Body of pancreas (tissue), 4 donors: ENCODE results near the gene GOLGA6B. TPM values are rescaled to one million over a fixed set of nuclear protein-coding genes. Genes with fewer than 3 reads are reported as not detected.
"Not testable (repeated sequence)": the region's sequence is repeated elsewhere in the genome, so short reads cannot be mapped to it uniquely, and the experiment has no call there.

Experiments
- ATAC-seq: fragments of 150-250 bp; one replicate; pipeline ENCODE4 v1.9.1; 2016
- DNase-seq, 4 donors: peaks; one replicate each; pipeline ENCODE4 v3.0.0-alpha.2; 2019
- H3K27ac ChIP-seq, 4 donors: fragments of 200-600 bp; sonication (generic); 1 replicate in 3 of 4; 2 replicates in 1 of 4; pipeline versions ENCODE4 v1.5.1 to v1.6.1; 2016 to 2019; ENCODE audit warnings: mild to moderate bottlenecking in 1 of 4, mixed read lengths in 1 of 4, moderate library complexity in 1 of 4
- H3K27me3 ChIP-seq, 2 donors: fragments of 200-600 bp; sonication (generic); one replicate each; pipeline ENCODE4 v1.6.0; 2016; ENCODE audit warnings: mild to moderate bottlenecking in 1 of 2
- H3K36me3 ChIP-seq, 2 donors: fragments of 200-600 bp; sonication (generic); replicated peaks in 1 of 2; 2 replicates each; pipeline ENCODE4 v1.5.1; 2016; ENCODE audit warnings: low read depth in 2 of 2; ENCODE audit not compliant: insufficient read depth in 1 of 2
- H3K4me1 ChIP-seq: fragments of 200-600 bp; sonication (generic); one replicate; pipeline ENCODE4 v1.6.0; 2016
- H3K4me3 ChIP-seq, 2 donors: fragments of 200-600 bp; sonication (generic); 1 replicate in 1 of 2; 2 replicates in 1 of 2; pipeline ENCODE4 v1.5.1; 2016 to 2019
- H3K9me3 ChIP-seq, 3 donors: fragments of 200-600 bp; sonication (generic); 1 replicate in 2 of 3; 2 replicates in 1 of 3; pipeline ENCODE4 v1.5.1; 2016
- POLR2A ChIP-seq, 3 donors: fragments of 450-650 bp; IDR thresholded peaks; one replicate each; pipeline ENCODE4 v1.6.1; 2016; ENCODE audit warnings: antibody characterized with exemption in 3 of 3, mild to moderate bottlenecking in 2 of 3
- WGBS, 2 donors: methylation state at CpG; one replicate each; pipeline ENCODE4 v1.1.5; 2017; 5-methylcytosine and 5-hydroxymethylcytosine counted together
- intact Hi-C: fragments of 100-400 bp; cut with DNase I; formaldehyde crosslinking; loops from one replicate; pipeline ENCODE4 v1.15.1; 2023
- total RNA-seq, 2 donors: library from RNA; depleted of rRNA; stranded (reverse); fragments of >200 nt; gene quantifications; one replicate each; pipeline ENCODE4 v1.1.0, GENCODE V29; 2016
- TF ChIP-seq, protein P1 (sequence below), 7 experiments: fragments of 450-650 bp in 4 of 7; fragments of 200-600 bp in 3 of 7; sonication (generic) in 3 of 7; IDR thresholded peaks; one replicate each; pipeline ENCODE4 v1.5.1; 2016 to 2019; ENCODE audit warnings: antibody characterized with exemption in 7 of 7

GOLGA6B gene, protein sequence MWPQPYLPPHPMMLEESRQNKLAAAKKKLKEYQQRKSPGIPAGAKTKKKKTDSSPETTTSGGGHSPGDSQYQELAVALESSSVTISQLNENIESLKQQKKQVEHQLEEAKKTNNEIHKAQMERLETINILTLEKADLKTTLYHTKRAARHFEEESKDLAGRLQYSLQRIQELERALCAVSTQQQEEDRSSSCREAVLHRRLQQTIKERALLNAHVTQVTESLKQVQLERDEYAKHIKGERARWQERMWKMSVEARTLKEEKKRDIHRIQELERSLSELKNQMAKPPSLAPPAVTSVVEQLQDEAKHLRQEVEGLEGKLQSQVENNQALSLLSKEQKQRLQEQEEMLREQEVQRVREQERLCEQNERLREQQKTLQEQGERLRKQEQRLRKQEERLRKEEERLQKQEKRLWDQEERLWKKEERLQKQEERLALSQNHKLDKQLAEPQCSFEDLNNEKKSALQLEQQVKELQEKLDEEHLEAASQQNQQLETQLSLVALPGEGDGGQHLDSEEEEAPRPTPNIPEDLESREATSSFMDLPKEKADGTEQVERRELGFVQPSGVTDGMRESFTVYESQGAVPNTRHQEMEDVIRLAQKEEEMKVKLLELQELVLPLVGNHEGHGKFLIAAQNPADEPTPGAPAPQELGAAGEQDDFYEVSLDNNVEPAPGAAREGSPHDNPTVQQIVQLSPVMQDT
- total RNA-seq = not detected

DNA sequence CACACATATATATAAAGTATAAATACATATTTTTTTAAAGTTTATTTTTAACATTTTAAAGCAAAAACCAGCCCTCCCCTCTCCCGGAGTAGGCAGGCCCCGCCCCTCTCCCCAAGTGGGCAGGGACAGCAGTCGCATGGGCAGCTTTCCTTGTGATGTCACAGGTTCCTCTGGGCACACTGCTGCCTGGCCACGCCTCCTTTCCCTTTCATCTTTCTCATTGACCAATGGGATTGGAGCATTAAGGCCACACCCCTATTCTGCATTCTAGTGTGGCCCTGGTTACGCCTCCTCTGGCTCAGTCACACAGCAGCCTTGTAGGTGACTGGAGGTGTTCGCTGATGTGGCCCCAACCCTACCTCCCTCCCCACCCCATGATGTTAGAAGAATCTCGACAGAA is at the start of gene GOLGA6B:
Gene GOLGA6B, plus strand, starts transcription at position 301 of the 400 bp plus-strand sequence. Its CDS starts 41 bp downstream, at position 342.
- H3K27ac ChIP-seq, H3K4me1 ChIP-seq, H3K4me3 ChIP-seq, intact Hi-C loops, H3K27me3 ChIP-seq, H3K36me3 ChIP-seq, ATAC-seq, DNase-seq, H3K9me3 ChIP-seq: not testable (repeated sequence)
- no CpG with 5 or more reads among the region's 7 CpGs for WGBS, 2 donors

- H3K36me3 ChIP-seq = no peaks in the 10 kb centered on the region
- H3K9me3 ChIP-seq = no peaks in the 10 kb centered on the region
- intact Hi-C loops = no loop called here
- H3K27ac ChIP-seq = no peak overlapping the region
- ATAC-seq (no peak), DNase-seq (no peak)
- H3K27me3 ChIP-seq = no peaks in the 10 kb centered on the region
- no peaks in the 10 kb centered on the region for H3K4me1 ChIP-seq
- TF ChIP-seq, protein P1, sequence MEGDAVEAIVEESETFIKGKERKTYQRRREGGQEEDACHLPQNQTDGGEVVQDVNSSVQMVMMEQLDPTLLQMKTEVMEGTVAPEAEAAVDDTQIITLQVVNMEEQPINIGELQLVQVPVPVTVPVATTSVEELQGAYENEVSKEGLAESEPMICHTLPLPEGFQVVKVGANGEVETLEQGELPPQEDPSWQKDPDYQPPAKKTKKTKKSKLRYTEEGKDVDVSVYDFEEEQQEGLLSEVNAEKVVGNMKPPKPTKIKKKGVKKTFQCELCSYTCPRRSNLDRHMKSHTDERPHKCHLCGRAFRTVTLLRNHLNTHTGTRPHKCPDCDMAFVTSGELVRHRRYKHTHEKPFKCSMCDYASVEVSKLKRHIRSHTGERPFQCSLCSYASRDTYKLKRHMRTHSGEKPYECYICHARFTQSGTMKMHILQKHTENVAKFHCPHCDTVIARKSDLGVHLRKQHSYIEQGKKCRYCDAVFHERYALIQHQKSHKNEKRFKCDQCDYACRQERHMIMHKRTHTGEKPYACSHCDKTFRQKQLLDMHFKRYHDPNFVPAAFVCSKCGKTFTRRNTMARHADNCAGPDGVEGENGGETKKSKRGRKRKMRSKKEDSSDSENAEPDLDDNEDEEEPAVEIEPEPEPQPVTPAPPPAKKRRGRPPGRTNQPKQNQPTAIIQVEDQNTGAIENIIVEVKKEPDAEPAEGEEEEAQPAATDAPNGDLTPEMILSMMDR (IDR thresholded peaks at IDR 0.05) = no peak
- no peak for TF ChIP-seq POLR2A (IDR thresholded peaks at IDR 0.05)
- H3K4me3 ChIP-seq = no peak overlapping the region
- 86 to 92% methylated on average over 2 to 4 of the region's 4 CpGs for WGBS, 2 donors
Measured at GRCh38 chr15:72604794-72605193, 49.7 kb upstream of the GOLGA6B start.

- H3K4me1 ChIP-seq, intact Hi-C loops, H3K36me3 ChIP-seq, DNase-seq, H3K27me3 ChIP-seq, H3K27ac ChIP-seq, H3K9me3 ChIP-seq, H3K4me3 ChIP-seq, ATAC-seq: not testable (repeated sequence)
- 94 to 96% methylated on average over 3 of the region's 3 CpGs for WGBS, 2 donors
Measured at GRCh38 chr15:72608084-72608483, 46.4 kb upstream of the GOLGA6B start.

DNA sequence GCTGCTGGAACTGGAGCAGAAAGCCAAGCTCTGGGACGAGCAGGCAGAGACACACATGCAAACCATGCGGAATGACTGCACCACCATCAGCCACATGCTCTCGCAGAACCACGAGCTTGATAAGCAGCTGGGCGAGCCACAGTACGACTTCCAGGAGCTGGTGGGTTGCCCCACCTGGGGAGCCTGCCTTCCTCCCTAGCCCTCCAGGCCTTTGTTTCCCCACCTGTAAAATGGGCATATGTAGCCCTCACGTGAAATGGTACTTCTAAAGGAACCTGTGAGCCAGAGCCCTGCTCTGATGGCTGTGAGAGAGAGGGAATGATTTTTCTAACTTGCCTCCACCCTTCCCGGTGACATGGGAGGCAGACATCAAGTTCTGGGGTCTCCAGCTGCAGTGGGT is 44.6 kb upstream of the GOLGA6B start:
- TF ChIP-seq, protein P1 (IDR thresholded peaks at IDR 0.05) = no peak
- no peak for TF ChIP-seq POLR2A (IDR thresholded peaks at IDR 0.05)
- Histone ChIP-seq H3K27ac (no peak overlapping the region), H3K27me3 (no peaks in the 10 kb centered on the region), H3K36me3 (no peaks in the 10 kb centered on the region), H3K9me3 (no peaks in the 10 kb centered on the region), H3K4me3 (no peak overlapping the region), H3K4me1 (no peaks in the 10 kb centered on the region)
- intact Hi-C loops = no loop called here
- ATAC-seq = no peak
- 84 to 85% methylated on average over 8 of the region's 8 CpGs for WGBS, 2 donors
- no peak for DNase-seq

DNA sequence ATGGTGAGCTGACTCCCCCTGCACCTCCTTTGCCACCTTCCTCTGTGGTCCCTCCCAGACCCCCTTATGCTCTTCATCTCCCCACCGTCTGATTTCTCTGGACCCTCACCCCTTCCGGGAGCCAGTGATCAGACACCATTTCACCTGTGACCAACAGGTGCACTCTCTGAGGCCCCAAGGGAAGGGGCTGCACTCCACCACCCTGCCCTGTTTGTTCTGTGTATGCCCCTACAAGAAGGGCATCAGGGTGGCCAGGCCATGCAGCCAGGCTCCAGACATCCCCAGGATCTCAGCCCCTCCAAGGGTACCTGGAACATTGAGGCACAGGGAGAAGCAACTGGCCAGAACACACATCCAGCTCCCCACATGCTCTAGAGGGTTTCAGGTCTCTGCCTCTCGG is 42.2 kb upstream of the GOLGA6B start:
- not testable (repeated sequence) for H3K27ac ChIP-seq
- 81 to 82% methylated on average over 3 of the region's 3 CpGs for WGBS, 2 donors

GRCh38 chr15:72614810-72615532 is 39.5 kb upstream of the GOLGA6B start:
- 82 to 100% methylated on average over 2 to 3 of the region's 3 CpGs for WGBS, 2 donors
- H3K4me3 ChIP-seq = no peak overlapping the region
- TF ChIP-seq, protein P1 (IDR thresholded peaks at IDR 0.05) = no peak
- no peak for TF ChIP-seq POLR2A (IDR thresholded peaks at IDR 0.05)
- no peak overlapping the region for H3K27ac ChIP-seq
- no peaks in the 10 kb centered on the region for H3K9me3 ChIP-seq
- intact Hi-C loops = no loop called here
- no peaks in the 10 kb centered on the region for H3K4me1 ChIP-seq
- no peak for DNase-seq
- no peak for ATAC-seq
- H3K36me3 ChIP-seq = no peaks in the 10 kb centered on the region
- H3K27me3 ChIP-seq = no peaks in the 10 kb centered on the region

More for the DNA sequence above, 42.2 kb upstream of the GOLGA6B start:
- H3K27me3 ChIP-seq, H3K4me1 ChIP-seq, intact Hi-C loops, H3K4me3 ChIP-seq, DNase-seq, ATAC-seq, H3K9me3 ChIP-seq, H3K36me3 ChIP-seq: not testable (repeated sequence)
